GM12873 (cell line): ENCODE measurements around the gene TMSB10.

Experiments
- CTCF ChIP-seq: IDR thresholded peaks from 2 replicates; pipeline ENCODE4 v1.5.1; 2012; ENCODE audit warnings: low read depth, mild to moderate bottlenecking, moderate library complexity, low read length, control low read depth; ENCODE audit not compliant: insufficient read depth; ENCODE audit errors: missing control alignments

The TMSB10 gene

GRCh38 chr2:84905181-84906107 is at the start of gene TMSB10:
TMSB10 (plus strand) TSS chr2:84905656.
- TF ChIP-seq CTCF, result peak; percentile 31

- no peak for TF ChIP-seq CTCF
Measured at GRCh38 chr2:84855731-84856130, 49.7 kb upstream of the TMSB10 start.

GRCh38 chr2:84856787-84857186 is 48.7 kb upstream of the TMSB10 start:
- no peak for TF ChIP-seq CTCF

GRCh38 chr2:84857566-84857965 is 47.9 kb upstream of the TMSB10 start:
- no peak for TF ChIP-seq CTCF

GRCh38 chr2:84858123-84858522 is 47.3 kb upstream of the TMSB10 start:
- no peak for TF ChIP-seq CTCF

GRCh38 chr2:84858937-84859336 is 46.5 kb upstream of the TMSB10 start:
- TF ChIP-seq CTCF, result no peak

GRCh38 chr2:84861539-84861938 is 43.9 kb upstream of the TMSB10 start:
- no peak for TF ChIP-seq CTCF
